Measurements from ENCODE around the gene TMEM132E.

Gene TMEM132E

DNA sequence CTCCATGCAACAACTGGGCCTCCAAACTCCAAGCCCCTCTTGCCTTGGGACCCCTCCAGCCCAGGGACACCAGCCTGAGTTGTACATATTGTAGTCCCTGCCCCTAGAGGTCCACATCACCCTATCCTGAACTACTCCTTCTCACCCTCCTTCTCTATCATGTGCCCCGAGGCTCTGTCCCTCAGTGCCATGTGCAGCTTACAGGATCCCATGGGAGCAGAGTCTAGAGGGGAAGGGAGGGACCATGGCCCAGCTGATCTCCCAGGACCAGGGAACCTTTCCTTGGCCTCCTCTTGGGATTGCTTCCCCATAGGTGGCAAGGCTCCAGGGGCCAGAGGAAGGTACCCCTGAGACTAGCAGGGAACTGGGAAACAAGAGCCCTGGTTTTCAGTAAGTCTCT is 35.3 kb downstream of the TMEM132E start:
- Histone ChIP-seq H3K27ac (ENCODE audit: low read depth, low read length) (no peak overlapping the region), H3K4me2 (ENCODE audit: low read depth, low read length, poor library complexity, severe bottlenecking) (no peak overlapping the region), H3K9me3 (ENCODE audit: insufficient read depth, low read length) (no peaks in the 10 kb centered on the region), H3K27me3 (ENCODE audit: low read length) (no peaks in the 10 kb centered on the region), H4K20me1 (ENCODE audit: low read depth, low read length) (no peaks in the 10 kb centered on the region), H3K9me2 (replicated peaks; ENCODE audit: insufficient read depth, low read length) (no peaks in the 10 kb centered on the region), H3K9ac (ENCODE audit: low read length) (no peak overlapping the region), H3F3A (ENCODE audit: insufficient read depth) (no peaks in the 10 kb centered on the region), H2AFZ (ENCODE audit: low read depth, low read length, severe bottlenecking) (no peak overlapping the region), H3K4me3 (ENCODE audit: insufficient read depth, low read length, poor library complexity, severe bottlenecking) (no peak overlapping the region), H3K79me2 (ENCODE audit: insufficient read depth, low read length) (no peaks in the 10 kb centered on the region), H3K36me3 (ENCODE audit: low read length) (no peaks in the 10 kb centered on the region)
- TF ChIP-seq, protein P1, sequence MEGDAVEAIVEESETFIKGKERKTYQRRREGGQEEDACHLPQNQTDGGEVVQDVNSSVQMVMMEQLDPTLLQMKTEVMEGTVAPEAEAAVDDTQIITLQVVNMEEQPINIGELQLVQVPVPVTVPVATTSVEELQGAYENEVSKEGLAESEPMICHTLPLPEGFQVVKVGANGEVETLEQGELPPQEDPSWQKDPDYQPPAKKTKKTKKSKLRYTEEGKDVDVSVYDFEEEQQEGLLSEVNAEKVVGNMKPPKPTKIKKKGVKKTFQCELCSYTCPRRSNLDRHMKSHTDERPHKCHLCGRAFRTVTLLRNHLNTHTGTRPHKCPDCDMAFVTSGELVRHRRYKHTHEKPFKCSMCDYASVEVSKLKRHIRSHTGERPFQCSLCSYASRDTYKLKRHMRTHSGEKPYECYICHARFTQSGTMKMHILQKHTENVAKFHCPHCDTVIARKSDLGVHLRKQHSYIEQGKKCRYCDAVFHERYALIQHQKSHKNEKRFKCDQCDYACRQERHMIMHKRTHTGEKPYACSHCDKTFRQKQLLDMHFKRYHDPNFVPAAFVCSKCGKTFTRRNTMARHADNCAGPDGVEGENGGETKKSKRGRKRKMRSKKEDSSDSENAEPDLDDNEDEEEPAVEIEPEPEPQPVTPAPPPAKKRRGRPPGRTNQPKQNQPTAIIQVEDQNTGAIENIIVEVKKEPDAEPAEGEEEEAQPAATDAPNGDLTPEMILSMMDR (IDR thresholded peaks at IDR 0.05; ENCODE audit: insufficient read depth, low read length, poor library complexity, severe bottlenecking) = no peak
- no peak for TF ChIP-seq EZH2phosphoT487 (conservative IDR thresholded peaks at IDR 0.05; ENCODE audit: low read length)

DNA sequence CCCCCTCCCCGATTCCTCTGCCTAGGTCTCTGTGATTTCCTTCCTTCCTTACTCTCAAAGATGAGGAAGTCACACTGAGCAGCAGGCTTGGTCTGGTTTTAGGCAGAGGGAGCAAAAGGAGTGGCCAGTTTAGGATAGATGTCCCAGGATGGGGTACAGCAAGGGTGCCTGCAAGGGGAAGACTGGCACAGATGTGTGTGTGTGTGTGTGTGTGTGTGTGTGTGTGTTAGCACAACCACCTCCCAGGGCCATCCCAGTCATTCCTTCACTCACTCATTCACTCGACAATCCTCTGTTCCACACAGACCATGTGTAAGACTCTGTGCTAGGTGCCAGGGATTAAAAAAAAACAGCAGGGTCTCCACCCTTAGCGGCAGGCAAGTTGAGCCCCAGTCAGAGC is 35.9 kb downstream of the TMEM132E start:
- TF ChIP-seq, protein P1 (IDR thresholded peaks at IDR 0.05; ENCODE audit: insufficient read depth, low read length, poor library complexity, severe bottlenecking) = no peak
- TF ChIP-seq EZH2phosphoT487 (conservative IDR thresholded peaks at IDR 0.05; ENCODE audit: low read length) = no peak
- H3K27ac ChIP-seq (ENCODE audit: low read depth, low read length) = no peak overlapping the region
- no peaks in the 10 kb centered on the region for H3K79me2 ChIP-seq (ENCODE audit: insufficient read depth, low read length)
- H3K4me2 ChIP-seq (ENCODE audit: low read depth, low read length, poor library complexity, severe bottlenecking) = no peak overlapping the region
- no peaks in the 10 kb centered on the region for H3F3A ChIP-seq (ENCODE audit: insufficient read depth)
- no peaks in the 10 kb centered on the region for H3K9me2 ChIP-seq (replicated peaks; ENCODE audit: insufficient read depth, low read length)
- H2AFZ ChIP-seq (ENCODE audit: low read depth, low read length, severe bottlenecking) = no peak overlapping the region
- no peaks in the 10 kb centered on the region for H4K20me1 ChIP-seq (ENCODE audit: low read depth, low read length)
- no peaks in the 10 kb centered on the region for H3K36me3 ChIP-seq (ENCODE audit: low read length)
- no peaks in the 10 kb centered on the region for H3K27me3 ChIP-seq (ENCODE audit: low read length)
- no peak overlapping the region for H3K4me3 ChIP-seq (ENCODE audit: insufficient read depth, low read length, poor library complexity, severe bottlenecking)
- no peaks in the 10 kb centered on the region for H3K9me3 ChIP-seq (ENCODE audit: insufficient read depth, low read length)
- no peak overlapping the region for H3K9ac ChIP-seq (ENCODE audit: low read length)

DNA sequence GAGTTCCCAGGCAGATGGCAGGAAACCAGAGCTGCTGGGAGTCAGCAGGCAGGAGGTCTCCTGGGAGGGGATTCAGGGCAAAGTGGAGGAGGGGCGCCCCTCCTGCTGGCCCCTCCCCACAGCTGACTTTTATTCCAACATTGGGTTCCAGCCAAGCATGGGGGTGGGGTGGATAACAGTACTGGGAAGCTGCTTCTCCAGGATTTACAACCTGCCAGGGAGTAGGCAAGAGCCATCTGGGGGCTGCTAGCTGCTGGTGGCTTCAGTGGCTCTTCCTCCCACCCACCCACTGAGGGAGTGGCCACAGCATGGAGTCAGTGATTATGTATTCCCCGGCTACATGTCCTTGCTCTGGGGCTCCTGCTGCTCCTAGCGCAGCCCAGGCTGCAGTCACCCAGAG is 36.8 kb downstream of the TMEM132E start:
- Histone ChIP-seq H3K9ac (ENCODE audit: low read length) (no peak overlapping the region), H3K27me3 (ENCODE audit: low read length) (no peaks in the 10 kb centered on the region), H3K27ac (ENCODE audit: low read depth, low read length) (no peak overlapping the region), H3K9me2 (replicated peaks; ENCODE audit: insufficient read depth, low read length) (no peaks in the 10 kb centered on the region), H3K4me2 (ENCODE audit: low read depth, low read length, poor library complexity, severe bottlenecking) (no peak overlapping the region), H3F3A (ENCODE audit: insufficient read depth) (no peaks in the 10 kb centered on the region), H3K79me2 (ENCODE audit: insufficient read depth, low read length) (no peaks in the 10 kb centered on the region), H4K20me1 (ENCODE audit: low read depth, low read length) (no peaks in the 10 kb centered on the region), H2AFZ (ENCODE audit: low read depth, low read length, severe bottlenecking) (no peak overlapping the region), H3K9me3 (ENCODE audit: insufficient read depth, low read length) (no peaks in the 10 kb centered on the region), H3K36me3 (ENCODE audit: low read length) (no peaks in the 10 kb centered on the region), H3K4me3 (ENCODE audit: insufficient read depth, low read length, poor library complexity, severe bottlenecking) (no peak overlapping the region)
- TF ChIP-seq EZH2phosphoT487 (conservative IDR thresholded peaks at IDR 0.05; ENCODE audit: low read length) = no peak
- TF ChIP-seq, protein P1 (IDR thresholded peaks at IDR 0.05; ENCODE audit: insufficient read depth, low read length, poor library complexity, severe bottlenecking) = no peak
